Sigmoid colon (tissue), 7 donors: ENCODE results near the gene TCFL5. TPM values are rescaled to one million over a fixed set of nuclear protein-coding genes. Genes with fewer than 3 reads are reported as not detected.
A peak's percentile ranks its signal among the peaks of the same experiment; 100 is the strongest.

Experiments used
- DNase-seq: peaks from one replicate; pipeline ENCODE4 v3.0.0-alpha.2; 2019
- H3K27ac ChIP-seq, 4 donors: fragments of 200-600 bp; sonication (generic); one replicate each; pipeline ENCODE4 v1.5.1; 2016 to 2019; ENCODE audit warnings: mild to moderate bottlenecking in 1 of 4
- H3K27me3 ChIP-seq, 3 donors: fragments of 200-600 bp; sonication (generic); one replicate each; pipeline ENCODE4 v1.5.1; 2019; ENCODE audit warnings: mild to moderate bottlenecking in 1 of 3
- H3K36me3 ChIP-seq, 4 donors: fragments of 200-600 bp; sonication (generic); one replicate each; pipeline ENCODE4 v1.5.1; 2016 to 2019
- H3K4me1 ChIP-seq, 4 donors: fragments of 200-600 bp; sonication (generic); one replicate each; pipeline ENCODE4 v1.5.1; 2017 to 2019
- H3K4me3 ChIP-seq, 4 donors: fragments of 200-600 bp; sonication (generic); one replicate each; pipeline ENCODE4 v1.5.1; 2017 to 2019; ENCODE audit warnings: mild to moderate bottlenecking in 2 of 4, moderate library complexity in 1 of 4
- H3K9me3 ChIP-seq, 4 donors: fragments of 200-600 bp in 3 of 4; sonication (generic) in 3 of 4; one replicate each; pipeline versions ENCODE4 v1.5.1 to v1.6.1; 2013 to 2019
- EP300 ChIP-seq, 4 donors: sonication (generic); formaldehyde crosslinking; IDR thresholded peaks; one replicate each; pipeline ENCODE4 v1.6.1; 2017; ENCODE audit warnings: antibody characterized with exemption in 4 of 4
- POLR2A ChIP-seq, 2 donors: fragments of 450-650 bp; IDR thresholded peaks; one replicate each; pipeline ENCODE4 v1.6.1; 2016; ENCODE audit warnings: antibody characterized with exemption in 2 of 2, mild to moderate bottlenecking in 2 of 2, moderate library complexity in 2 of 2
- POLR2AphosphoS5 ChIP-seq, 4 donors: sonication (generic); formaldehyde crosslinking; IDR thresholded peaks; one replicate each; pipeline ENCODE4 v1.6.1; 2017; ENCODE audit warnings: antibody characterized with exemption in 4 of 4
- WGBS, 2 donors: extraction: QIAGEN DNeasy Blood & Tissue Kit; methylation state at CpG; one replicate each; pipeline ENCODE4 v1.1.7; 2013; 5-methylcytosine and 5-hydroxymethylcytosine counted together
- intact Hi-C: fragments of 100-400 bp; cut with DNase I; formaldehyde crosslinking; loops from one replicate; pipeline ENCODE4 v1.15.1; 2023
- polyA plus RNA-seq, 3 donors: library from polyadenylated mRNA; stranded (reverse); fragments of 200-250 nt; gene quantifications; one replicate each; pipeline ENCODE4 v1.2.3, GENCODE V29; 2013
- total RNA-seq, 4 donors: library from RNA; depleted of rRNA; stranded (reverse); fragments of >200 nt; gene quantifications; one replicate each; pipeline ENCODE4 v1.1.0, GENCODE V29; 2016
- TF ChIP-seq, protein P1 (sequence below), 4 experiments: fragments of 450-650 bp in 3 of 4; fragments of 200-600 bp in 1 of 4; IDR thresholded peaks; one replicate each; pipeline ENCODE4 v1.5.1; 2016 to 2019; ENCODE audit warnings: antibody characterized with exemption in 4 of 4, mild to moderate bottlenecking in 3 of 4, moderate library complexity in 2 of 4
- donor health status: healthy with polysubstance abuse.
- donor health status: Bipolar disorder and iron deficiency.
- donor health status: healthy.

TCFL5 gene
- total and polyA plus RNA-seq, 7 donors, result 2.3 to 16.9 (median 8.1) TPM

DNA sequence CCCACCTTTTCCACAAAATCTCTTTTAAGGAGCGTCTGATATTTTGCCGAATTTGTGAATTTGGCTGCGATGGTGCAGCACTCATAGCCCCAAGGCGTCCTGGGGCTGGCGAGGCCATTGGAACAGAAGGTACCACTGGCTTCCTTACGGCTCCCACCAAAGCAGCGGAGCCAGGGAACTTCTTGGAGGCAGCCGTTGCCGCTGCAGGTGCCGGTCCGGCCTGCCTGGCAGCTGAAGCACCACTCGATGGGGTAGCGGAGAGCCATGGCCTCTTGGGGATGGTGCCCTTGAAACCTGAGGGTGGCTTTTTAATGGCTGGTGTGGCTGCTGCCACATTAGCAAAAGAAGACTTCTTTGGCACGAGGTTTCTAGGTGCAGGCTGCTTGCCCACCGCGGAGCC is 34.9 kb upstream of the TCFL5 start:
- H3K9me3 ChIP-seq, result no peaks in the 10 kb centered on the region
- no peak for DNase-seq
- TF ChIP-seq EP300 (IDR thresholded peaks at IDR 0.05) (no peak), POLR2AphosphoS5 (IDR thresholded peaks at IDR 0.05) (no peak), POLR2A (IDR thresholded peaks at IDR 0.05) (no peak)
- TF ChIP-seq, protein P1, sequence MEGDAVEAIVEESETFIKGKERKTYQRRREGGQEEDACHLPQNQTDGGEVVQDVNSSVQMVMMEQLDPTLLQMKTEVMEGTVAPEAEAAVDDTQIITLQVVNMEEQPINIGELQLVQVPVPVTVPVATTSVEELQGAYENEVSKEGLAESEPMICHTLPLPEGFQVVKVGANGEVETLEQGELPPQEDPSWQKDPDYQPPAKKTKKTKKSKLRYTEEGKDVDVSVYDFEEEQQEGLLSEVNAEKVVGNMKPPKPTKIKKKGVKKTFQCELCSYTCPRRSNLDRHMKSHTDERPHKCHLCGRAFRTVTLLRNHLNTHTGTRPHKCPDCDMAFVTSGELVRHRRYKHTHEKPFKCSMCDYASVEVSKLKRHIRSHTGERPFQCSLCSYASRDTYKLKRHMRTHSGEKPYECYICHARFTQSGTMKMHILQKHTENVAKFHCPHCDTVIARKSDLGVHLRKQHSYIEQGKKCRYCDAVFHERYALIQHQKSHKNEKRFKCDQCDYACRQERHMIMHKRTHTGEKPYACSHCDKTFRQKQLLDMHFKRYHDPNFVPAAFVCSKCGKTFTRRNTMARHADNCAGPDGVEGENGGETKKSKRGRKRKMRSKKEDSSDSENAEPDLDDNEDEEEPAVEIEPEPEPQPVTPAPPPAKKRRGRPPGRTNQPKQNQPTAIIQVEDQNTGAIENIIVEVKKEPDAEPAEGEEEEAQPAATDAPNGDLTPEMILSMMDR (IDR thresholded peaks at IDR 0.05), result no peak
- peaks cover 0 to 39% (median 25%) of the 10 kb centered on the region in 4 donors for H3K4me1 ChIP-seq
- peak overlapping the region in 1 of 4 donors; percentile 72 for H3K27ac ChIP-seq
- intact Hi-C loops, result no loop called here
- peaks cover 28 to 62% (median 40%) of the 10 kb centered on the region in 4 donors for H3K36me3 ChIP-seq
- H3K27me3 ChIP-seq, result no peaks in the 10 kb centered on the region
- WGBS, 2 donors, result 94 to 97% methylated on average over 16 of the region's 16 CpGs
- no peak overlapping the region for H3K4me3 ChIP-seq

DNA sequence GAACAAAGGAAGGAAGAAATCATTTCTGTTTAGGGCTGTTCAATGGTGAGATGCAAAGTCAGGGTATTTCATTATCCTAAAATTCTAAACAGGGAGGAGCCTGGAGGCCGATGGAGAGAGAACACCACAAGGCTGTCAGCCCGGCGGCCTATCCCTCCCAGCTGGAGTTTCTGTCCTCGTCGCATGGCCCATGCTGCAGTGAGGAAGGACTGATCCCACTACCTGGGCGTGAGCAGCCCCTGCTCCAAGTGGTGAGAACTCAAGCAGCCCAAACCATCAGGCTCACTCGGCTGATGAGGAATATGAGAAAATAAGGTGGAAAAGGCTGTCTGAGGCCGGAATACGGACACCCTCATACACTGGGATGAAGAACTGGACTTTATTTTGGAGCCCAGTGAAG is 33.9 kb upstream of the TCFL5 start:
- peaks cover 37 to 64% (median 50%) of the 10 kb centered on the region in 4 donors for H3K36me3 ChIP-seq
- intact Hi-C loops, result no loop called here

DNA sequence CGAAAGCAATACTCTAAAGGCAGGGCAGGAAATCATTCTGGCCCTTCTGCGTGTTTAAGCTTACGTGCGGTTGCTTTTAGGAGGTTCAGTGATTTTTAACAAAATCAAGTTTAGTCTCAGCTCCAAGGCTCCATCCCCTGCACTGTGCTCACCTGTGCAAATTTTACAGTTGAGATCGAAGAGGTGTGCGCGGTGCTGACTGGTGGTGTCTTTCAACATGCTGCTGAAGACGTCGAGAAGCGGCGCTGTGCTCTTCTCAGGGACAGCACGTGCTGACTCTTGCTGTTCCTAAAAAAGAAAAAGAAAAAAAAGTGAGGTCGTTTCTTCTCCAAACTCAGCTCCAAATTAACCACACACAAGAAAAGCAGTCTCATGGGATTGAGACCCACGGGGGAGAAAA is 32.6 kb upstream of the TCFL5 start:
- WGBS, 2 donors, result 90 to 92% methylated on average over 14 of the region's 14 CpGs
- no peak for DNase-seq
- H3K27ac ChIP-seq, result no peak overlapping the region
- H3K9me3 ChIP-seq, result no peaks in the 10 kb centered on the region
- H3K4me1 ChIP-seq, result peaks cover 0 to 21% (median 9%) of the 10 kb centered on the region in 4 donors
- H3K36me3 ChIP-seq, result peaks cover 48 to 76% (median 62%) of the 10 kb centered on the region in 4 donors
- no peaks in the 10 kb centered on the region for H3K27me3 ChIP-seq
- intact Hi-C loops, result no loop called here
- no peak overlapping the region for H3K4me3 ChIP-seq
- TF ChIP-seq EP300 (IDR thresholded peaks at IDR 0.05) (no peak), POLR2AphosphoS5 (IDR thresholded peaks at IDR 0.05) (no peak), POLR2A (IDR thresholded peaks at IDR 0.05) (no peak)
- TF ChIP-seq, protein P1 (IDR thresholded peaks at IDR 0.05), result no peak

More for the DNA sequence above, 33.9 kb upstream of the TCFL5 start:
- peaks cover 0 to 34% (median 22%) of the 10 kb centered on the region in 4 donors for H3K4me1 ChIP-seq
- TF ChIP-seq POLR2AphosphoS5 (IDR thresholded peaks at IDR 0.05), result peak in 1 of 4 donors; percentile 35
- no peak for TF ChIP-seq POLR2A (IDR thresholded peaks at IDR 0.05)
- TF ChIP-seq, protein P1 (IDR thresholded peaks at IDR 0.05), result no peak
- TF ChIP-seq EP300 (IDR thresholded peaks at IDR 0.05), result no peak
- H3K27ac ChIP-seq, result no peak overlapping the region
- WGBS, 2 donors, result 93 to 96% methylated on average over 9 of the region's 9 CpGs
- no peak for DNase-seq
- no peak overlapping the region for H3K4me3 ChIP-seq
- no peaks in the 10 kb centered on the region for H3K27me3 ChIP-seq
- H3K9me3 ChIP-seq, result no peaks in the 10 kb centered on the region

DNA sequence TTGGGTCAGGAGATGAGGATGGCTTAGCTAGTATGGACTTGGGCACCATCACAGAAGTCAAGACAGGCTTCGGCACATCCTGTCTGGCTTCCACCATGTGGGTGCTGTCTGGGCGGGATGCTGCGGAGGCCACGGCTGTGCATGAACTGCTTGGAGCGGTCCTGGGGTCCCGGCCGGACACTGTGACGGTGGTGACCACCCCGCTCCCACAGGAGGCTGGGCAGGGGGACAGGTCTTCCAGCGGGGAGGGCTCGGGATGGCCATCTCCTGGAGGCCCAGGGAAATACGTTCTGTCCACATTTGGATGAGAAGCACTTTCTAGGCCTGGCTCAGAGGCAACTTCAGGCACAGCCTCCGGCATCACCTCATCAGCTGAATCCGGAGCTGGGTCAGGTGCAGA is 32.1 kb upstream of the TCFL5 start:
- Histone ChIP-seq H3K9me3 (no peaks in the 10 kb centered on the region), H3K27me3 (no peaks in the 10 kb centered on the region), H3K27ac (no peak overlapping the region), H3K4me1 (peaks cover 0 to 15% (median 4%) of the 10 kb centered on the region in 4 donors), H3K36me3 (peaks cover 54 to 82% (median 68%) of the 10 kb centered on the region in 4 donors), H3K4me3 (no peak overlapping the region)
- no peak for DNase-seq
- WGBS, 2 donors, result 96 to 97% methylated on average over 14 of the region's 14 CpGs
- no peak for TF ChIP-seq EP300 (IDR thresholded peaks at IDR 0.05)
- TF ChIP-seq POLR2AphosphoS5 (IDR thresholded peaks at IDR 0.05), result no peak
- TF ChIP-seq, protein P1 (IDR thresholded peaks at IDR 0.05), result no peak
- TF ChIP-seq POLR2A (IDR thresholded peaks at IDR 0.05), result no peak
- intact Hi-C loops, result no loop called here
